ENCODE results near the gene PAH.

Gene PAH

DNA sequence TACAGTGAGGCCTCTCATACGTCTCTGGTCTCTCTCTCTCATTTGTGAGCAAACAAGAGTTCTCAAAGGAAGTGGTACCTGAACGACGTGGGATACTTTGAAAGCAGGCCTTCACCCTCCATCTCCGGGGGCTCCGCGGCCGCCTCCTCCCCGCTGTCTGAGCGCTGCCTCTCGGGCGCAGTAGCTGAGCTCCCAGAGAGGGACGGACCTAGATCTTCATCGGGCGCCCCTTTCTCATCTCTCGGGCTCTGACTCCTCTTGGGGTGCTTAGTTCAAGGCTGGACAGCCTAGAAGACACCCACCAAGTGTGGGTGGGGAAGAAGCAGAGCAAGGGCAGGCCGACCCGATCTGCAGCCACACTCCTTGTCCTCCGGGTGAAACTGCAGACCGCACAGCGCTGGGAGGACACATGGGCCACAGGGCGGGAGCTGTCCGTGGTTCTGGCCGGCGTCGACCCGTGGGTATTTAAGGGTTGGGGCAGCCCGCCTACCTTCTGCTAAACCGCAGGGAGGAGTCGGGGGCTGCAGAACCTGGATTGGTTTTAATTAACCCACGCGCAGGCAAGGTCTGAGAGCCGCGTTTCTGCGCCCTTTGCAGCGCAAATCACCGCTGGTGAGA lies 92.7 kb downstream of the PAH start:
- DNase-seq (ENCODE audit: low read depth in 2 of 2): no peak

DNA sequence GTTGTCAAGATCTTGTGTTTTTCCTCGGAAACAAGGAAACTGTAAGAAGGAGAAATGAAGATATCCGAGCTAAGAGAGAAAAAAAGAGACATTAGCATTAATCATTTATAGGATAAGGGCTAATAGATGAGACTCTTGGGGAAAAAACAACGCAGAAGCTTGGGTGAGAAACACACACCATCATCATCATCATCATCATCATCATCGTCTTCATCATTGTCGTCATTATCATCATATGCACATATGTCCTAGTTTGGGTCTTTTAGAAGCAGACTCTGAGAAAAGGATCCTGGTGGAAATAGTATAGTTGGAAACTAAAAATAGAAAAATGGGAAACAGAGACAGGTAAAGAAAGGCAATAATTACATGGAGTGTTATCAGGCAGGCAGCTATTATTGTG lies 95.9 kb downstream of the PAH start:
- no peak for DNase-seq (ENCODE audit: low read depth in 2 of 2)

DNA sequence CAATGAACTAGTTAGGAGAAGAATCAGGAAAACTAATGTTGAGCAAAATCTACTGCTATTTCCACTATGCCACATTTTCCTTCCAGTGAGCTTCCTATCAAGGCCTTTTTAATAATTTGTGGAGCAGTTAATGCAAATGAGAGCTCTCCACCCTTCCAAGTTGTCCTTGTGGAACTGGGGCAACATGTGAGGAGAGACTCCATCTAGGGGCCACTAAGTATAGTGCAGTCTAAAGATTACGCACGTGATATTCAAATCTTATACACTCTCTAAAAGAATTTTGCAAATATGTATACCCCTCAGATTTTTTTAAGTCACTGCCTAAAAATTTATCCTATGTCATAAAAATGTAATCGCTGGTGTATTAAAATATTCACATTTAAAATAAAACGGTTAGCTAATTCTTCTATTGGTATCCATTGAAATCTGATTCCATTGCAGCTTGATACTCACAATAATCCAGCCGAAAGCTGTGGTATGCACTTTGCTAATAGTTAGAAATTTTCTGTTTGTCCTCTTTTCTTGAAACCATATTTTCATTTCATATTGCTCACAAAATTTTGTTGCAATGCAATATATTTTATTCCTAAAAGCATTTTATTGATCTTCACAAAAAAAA lies 100.1 kb downstream of the PAH start:
- no peak for DNase-seq (ENCODE audit: low read depth in 2 of 2)

DNA sequence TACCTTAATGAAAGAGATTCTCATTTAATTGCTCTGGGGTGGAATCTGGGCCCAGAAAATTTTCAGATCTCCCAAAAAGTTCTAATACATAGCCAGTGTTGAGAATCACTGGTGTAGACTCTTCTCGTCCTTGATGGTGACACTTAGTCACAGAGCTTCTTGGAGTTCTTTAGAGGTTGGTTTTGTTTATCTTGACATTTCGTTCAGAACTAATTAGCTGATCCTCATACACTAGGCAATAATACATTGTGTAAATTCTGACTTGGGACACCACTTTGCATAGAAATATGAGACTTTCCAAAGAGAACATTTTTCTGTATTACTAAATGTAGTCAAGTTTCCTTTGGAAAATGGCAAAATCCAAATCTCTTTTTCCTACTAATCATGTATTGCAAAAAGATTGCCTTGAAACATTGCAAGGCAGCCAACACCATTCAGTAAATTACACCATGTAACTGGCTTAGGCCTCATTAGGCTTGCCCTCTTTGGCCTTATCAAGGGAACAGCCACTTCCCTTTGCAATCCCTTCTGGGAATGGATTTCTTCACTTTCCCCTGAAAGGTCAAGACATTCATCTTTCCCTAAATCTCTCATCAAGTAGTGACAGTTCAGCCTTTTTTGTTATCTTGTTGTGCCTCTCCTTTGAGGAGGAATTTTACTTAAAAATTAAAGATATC lies 102.2 kb downstream of the PAH start:
- DNase-seq (ENCODE audit: low read depth in 2 of 2): no peak

DNA sequence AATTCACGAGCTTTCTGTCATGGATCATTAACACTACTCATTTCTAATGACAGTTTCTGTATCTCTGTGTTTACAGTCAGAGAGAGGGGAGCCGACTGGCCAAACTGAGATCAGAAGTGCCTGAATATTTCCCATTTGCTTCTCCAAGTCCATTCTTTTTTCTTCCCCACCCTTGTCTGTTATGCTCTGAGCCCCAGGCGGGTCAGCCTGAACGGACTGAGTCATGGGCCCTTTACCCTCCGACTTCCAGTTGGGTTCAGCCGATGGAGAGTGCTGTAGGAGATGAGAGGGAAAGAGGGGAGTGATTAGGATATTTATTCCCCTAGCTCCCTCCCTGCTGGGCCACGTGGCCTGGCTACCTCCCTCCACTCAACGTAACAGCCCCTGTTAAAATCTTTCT lies 104.7 kb downstream of the PAH start:
- no peak for DNase-seq (ENCODE audit: low read depth in 2 of 2)

DNA sequence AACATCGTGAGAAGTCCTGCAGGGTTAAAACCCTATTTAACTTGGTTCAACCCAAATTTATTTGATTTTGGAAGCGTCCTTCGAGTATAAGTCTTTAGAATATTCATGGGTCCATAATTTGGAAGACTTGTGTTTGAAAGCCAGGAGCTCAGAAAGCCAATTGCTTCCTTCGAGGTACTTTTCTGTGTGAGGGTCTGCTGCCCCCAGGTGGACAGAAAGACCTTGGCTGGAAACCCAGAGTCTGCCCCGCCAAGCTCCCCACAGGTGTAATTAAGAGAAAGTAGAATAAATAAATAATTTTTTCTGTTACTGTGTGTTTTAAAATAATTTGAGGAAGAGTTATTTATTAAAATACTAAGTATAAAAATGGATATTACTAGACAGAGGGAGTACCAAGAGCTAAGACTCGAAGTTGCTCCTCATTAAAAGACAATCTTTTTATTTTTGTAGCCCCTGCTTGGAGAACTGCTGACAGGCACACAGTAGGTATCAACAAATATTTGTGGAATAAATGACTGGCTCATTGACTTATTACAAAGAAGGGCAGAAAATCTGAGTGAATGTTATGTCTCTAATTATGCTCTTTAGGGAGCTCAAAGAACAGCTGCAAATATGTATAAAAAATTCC lies 105.8 kb downstream of the PAH start:
- DNase-seq (ENCODE audit: low read depth in 2 of 2): no peak

DNA sequence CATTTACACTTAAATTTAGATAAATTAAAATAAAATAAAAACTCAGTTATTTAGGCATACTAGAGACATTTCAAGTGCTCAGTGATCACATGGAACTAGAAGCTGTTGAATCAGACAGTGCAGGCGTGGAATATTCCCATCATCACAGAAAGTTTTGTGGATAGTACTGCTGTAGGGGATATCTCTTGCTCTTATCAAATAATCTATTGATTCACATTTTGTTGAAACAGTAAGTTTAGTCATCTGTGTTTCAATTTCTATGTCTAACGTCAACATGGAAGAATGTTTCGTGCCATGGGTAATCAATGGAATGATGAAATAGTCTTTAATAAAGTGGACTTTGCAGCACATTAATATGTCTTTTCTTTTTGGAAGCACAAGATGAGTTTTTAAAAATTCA lies 108.6 kb downstream of the PAH start:
- no peak for DNase-seq (ENCODE audit: low read depth in 2 of 2)

- no peak for DNase-seq (ENCODE audit: low read depth in 2 of 2)
Observed at GRCh38 chr12:102806592-102806991, 110.5 kb downstream of the PAH start.

GRCh38 chr12:102806110-102806509 lies 110.9 kb downstream of the PAH start:
- DNase-seq (ENCODE audit: low read depth in 2 of 2): no peak

GRCh38 chr12:102800565-102800964 lies 116.5 kb downstream of the PAH start:
- no peak for DNase-seq (ENCODE audit: low read depth in 2 of 2)

DNA sequence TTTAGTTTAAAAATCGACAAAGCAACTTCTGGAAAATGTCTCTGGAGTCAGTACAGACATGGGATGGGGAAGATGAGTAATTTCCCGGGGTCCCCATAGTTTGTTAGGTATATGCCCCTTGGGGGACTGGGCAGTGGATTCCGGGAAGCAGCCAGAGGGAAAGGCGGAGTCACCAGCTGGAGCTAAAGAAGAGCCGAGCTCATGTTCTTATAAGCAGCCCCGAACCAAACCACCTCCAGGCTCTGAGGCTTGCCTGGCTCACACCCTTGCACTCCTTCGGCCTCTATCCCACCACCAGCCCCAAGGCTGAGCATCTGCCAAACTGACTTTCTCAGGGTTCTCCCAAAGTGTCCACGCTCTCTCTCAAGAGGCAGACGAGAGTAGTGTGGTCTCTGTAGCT lies 117.8 kb downstream of the PAH start:
- no peak for DNase-seq (ENCODE audit: low read depth in 2 of 2)

DNA sequence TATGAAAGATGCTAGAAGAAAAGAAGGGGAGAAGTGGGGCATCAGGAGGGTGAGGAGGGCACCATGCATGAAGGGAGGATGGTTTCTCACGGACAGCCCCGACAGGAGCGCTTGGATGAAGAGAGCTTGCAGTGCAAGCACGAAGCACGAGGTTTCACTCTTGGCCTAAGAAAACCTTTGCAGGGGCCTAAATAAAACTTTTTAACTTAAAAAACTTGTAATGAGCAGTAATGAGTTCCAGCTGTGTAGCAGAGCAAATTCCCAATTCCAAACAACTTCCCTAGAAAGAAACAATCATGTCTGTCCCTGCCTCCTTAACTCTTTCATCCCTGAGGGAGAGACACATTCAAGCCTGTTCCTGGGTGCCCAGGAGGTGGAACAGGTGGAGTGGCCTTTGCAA lies 119.5 kb downstream of the PAH start:
- no peak for DNase-seq (ENCODE audit: low read depth in 2 of 2)

- DNase-seq (ENCODE audit: low read depth in 2 of 2): no peak
Observed at GRCh38 chr12:102793921-102794320, 123.1 kb downstream of the PAH start.
